ENCODE results near the gene ZNF548.

ZNF548 gene

GRCh38 chr19:57398868-57399267, 9.2 kb downstream of the ZNF548 start:
- DNase-seq (ENCODE audit: low spot score): no peak

- no peak for DNase-seq (ENCODE audit: low spot score)
These were observed 14.3 kb downstream of the ZNF548 start for GRCh38 chr19:57403737-57404563.

GRCh38 chr19:57406516-57407123, 17.0 kb downstream of the ZNF548 start:
- DNase-seq (ENCODE audit: low spot score): peak; percentile 85

- peak; percentile 95 for DNase-seq (ENCODE audit: low spot score)
These were observed 21.4 kb downstream of the ZNF548 start, which contains the start of gene ZNF17 for GRCh38 chr19:57410877-57411671. Gene ZNF17, plus strand, starts transcription at chr19:57411161. Its CDS starts 2,455 bp downstream, at chr19:57413616.

- DNase-seq (ENCODE audit: low spot score): no peak
These were observed 29.8 kb downstream of the ZNF548 start for GRCh38 chr19:57419439-57419838.

GRCh38 chr19:57421037-57421436, 31.4 kb downstream of the ZNF548 start:
- DNase-seq (ENCODE audit: low spot score): no peak

GRCh38 chr19:57434386-57435061, 44.9 kb downstream of the ZNF548 start:
- no peak for DNase-seq (ENCODE audit: low spot score)

DNA sequence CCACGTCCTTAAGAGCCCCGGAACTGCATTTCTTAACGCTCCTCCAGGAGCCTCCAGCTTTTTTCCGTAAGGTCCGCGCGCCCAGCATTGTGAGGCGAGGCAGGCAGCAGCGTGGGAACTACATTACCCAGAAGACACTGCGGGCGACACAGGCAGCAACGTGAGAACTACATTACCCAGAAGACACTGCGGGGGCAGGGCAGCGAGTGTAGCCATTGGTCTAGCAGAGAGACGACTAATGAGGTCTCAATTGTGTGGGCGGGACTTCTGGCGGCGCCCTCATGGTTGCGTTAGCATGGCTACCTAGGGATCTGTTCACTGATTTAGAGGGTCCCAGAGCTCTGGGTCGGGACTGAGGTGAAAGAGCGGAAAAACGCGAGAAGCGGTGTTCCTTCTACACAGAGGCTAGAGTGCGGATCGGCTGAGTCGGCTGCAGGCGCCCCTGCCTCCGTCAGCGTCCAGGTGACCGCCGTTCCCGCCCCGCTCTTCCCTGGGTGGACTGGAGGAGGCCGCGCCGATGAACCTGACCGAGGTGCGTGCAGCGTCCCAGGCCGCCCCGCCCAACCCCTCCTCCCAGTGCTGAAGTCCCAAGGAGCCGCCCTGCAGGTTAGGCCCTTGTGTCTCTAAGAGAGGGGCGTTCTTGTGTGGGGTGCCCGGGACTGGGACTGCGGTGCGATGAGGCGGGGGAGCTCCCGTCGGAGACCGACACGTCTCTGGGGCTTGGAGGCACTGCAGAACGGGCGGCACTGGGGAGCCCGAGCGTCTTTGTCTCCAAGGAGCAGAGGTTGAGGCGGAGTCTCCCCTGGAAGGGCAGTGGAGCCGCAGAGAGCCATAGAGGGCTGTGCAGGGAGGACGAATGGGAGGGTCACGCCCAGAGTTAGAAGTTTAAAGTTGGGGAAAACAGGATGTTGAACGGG, 45.7 kb downstream of the ZNF548 start, which contains the start of gene ZNF749:
ZNF749 (plus strand) TSS at position 264 of the 917 bp plus-strand sequence; CDS start at position 518, 254 bp downstream.
- DNase-seq (ENCODE audit: low spot score): peak; percentile 96

DNA sequence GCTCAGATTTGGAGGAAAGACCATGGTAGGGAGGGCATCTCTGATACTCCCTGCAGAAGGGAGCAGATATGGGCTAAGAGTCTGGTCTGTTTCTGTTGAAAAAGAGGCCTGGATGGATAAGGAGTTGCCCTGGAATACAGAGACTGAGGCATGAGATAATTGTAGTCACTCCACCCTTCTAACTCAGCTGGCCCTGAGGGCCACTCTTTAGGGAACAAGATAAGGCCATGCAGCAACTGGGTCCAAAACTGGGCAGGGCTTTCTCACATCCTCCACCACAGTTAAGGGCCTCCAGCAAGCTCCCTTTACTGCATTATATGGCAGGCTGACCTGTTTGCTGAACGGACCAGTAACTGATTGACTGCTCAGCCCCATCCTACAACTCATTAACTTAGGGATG, 46.8 kb downstream of the ZNF548 start:
- DNase-seq (ENCODE audit: low spot score): no peak

- DNase-seq (ENCODE audit: low spot score): no peak
These were observed 48.3 kb downstream of the ZNF548 start for GRCh38 chr19:57437931-57438330.

- no peak for DNase-seq (ENCODE audit: low spot score)
These were observed 49.3 kb downstream of the ZNF548 start for GRCh38 chr19:57438925-57439324.

- DNase-seq (ENCODE audit: low spot score): no peak
These were observed 52.5 kb downstream of the ZNF548 start for GRCh38 chr19:57441979-57442752.

- DNase-seq (ENCODE audit: low spot score): no peak
These were observed 53.6 kb downstream of the ZNF548 start for GRCh38 chr19:57443121-57443696.

GRCh38 chr19:57452307-57452706, 62.7 kb downstream of the ZNF548 start:
- DNase-seq (ENCODE audit: low spot score): no peak

Data from germinal center (tissue), 1 donor.